AG09319 (cell line): Measurements from ENCODE around the gene RIMS3.

Source experiments
- DNase-seq: peaks from one replicate; pipeline ENCODE4 v3.0.0-alpha.2; 2010; ENCODE audit warnings: low read depth; ENCODE audit errors: extremely low read depth
- CTCF ChIP-seq: IDR thresholded peaks from 2 replicates; pipeline ENCODE4 v1.5.1; 2011; ENCODE audit warnings: low read depth, mild to moderate bottlenecking, inconsistent platforms, low read length, moderate library complexity

Gene RIMS3

GRCh38 chr1:40646315-40646714, 19.2 kb downstream of the RIMS3 start:
- no peak for TF ChIP-seq CTCF
- no peak for DNase-seq

GRCh38 chr1:40645118-40645680, 20.3 kb downstream of the RIMS3 start:
- DNase-seq, result no peak
- no peak for TF ChIP-seq CTCF

- TF ChIP-seq CTCF, result no peak
- no peak for DNase-seq
Measured at GRCh38 chr1:40641601-40642242, 23.8 kb downstream of the RIMS3 start.

GRCh38 chr1:40640314-40641076, 25.0 kb downstream of the RIMS3 start:
- no peak for TF ChIP-seq CTCF
- DNase-seq, result no peak

GRCh38 chr1:40638097-40639036, 27.1 kb downstream of the RIMS3 start:
- DNase-seq, result no peak

GRCh38 chr1:40637470-40638007, 27.9 kb downstream of the RIMS3 start:
- TF ChIP-seq CTCF, result no peak
- no peak for DNase-seq

More at GRCh38 chr1:40638097-40639036, 27.1 kb downstream of the RIMS3 start:
- TF ChIP-seq CTCF, result no peak
